GM18868 (cell line): ENCODE measurements around the gene FAM171A2.
"Not testable (repeated sequence)": the region's sequence is repeated elsewhere in the genome, so short reads cannot be mapped to it uniquely, and the experiment has no call there.

Experiments
- ATAC-seq: cut with Tn5 transposase; IDR thresholded peaks from one replicate; pipeline ENCODE4 v1.9.1; 2021; ENCODE audit warnings: mild to moderate bottlenecking, moderate library complexity; ENCODE audit not compliant: unreplicated experiment

FAM171A2 gene

DNA sequence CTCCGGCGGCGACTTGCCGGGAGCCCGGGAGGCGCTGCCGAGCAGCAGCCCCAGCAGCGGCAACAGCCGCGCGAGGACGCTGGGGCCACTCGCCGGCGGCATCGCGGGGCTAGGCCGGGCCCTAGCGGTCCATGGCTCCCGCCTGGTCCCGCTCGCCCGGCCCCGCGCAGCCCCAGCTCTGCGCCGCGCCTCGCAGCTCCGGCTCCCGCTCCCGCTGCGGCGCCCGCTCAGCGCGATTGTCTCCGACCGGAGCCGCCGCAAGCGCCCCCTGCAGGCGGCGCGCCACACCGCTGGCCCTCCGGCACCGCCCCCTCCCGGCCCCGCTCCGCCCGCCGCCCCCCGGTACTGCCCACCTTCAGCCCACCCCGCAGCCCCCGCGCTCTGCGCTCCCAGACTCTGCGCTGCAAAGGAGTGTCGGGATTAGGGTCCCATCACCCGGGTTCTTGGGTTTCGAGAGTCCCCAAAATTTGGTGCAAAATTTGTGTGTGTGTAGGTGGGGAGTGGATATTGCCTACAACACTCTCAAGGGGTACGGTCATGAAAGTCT, at the start of gene FAM171A2:
Gene FAM171A2, minus strand, starts transcription at position 241 of the 547 bp plus-strand sequence. Its CDS starts 139 bp downstream, at position 102.
- peak; percentile 60 for ATAC-seq

DNA sequence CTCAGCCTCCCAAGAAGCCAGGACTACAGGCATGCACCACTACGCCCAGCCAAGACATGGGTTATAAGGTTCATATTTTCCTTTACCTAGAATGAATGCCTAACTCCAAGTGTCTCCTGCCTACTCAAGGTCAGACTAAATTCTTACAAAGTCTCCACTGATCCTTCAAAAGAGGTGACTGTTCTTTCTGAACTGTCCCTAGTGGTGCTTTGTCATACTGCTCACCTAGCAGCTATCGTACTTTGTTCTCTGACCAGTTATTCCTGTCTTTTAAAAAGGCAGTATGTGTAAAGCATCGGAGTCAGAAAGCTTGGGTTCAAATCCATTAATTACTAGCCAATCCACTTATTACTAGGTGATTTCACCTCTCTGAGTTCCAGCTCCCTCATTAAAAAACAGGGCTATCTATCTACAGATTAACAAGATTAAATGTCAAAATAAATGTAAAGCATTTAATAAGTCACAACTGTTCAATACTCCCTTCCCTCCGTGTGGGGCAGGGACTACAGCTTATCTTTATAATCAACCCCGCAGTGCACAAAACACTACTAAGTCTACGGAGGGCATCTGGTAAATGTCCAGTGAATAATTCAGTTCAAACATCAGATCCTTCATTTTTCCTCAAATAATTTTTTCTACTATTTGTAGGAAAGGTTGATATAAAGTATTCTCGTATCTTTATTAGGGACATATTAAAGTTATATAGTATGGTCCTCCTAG, 45.8 kb upstream of the FAM171A2 start:
- ATAC-seq = no peak

DNA sequence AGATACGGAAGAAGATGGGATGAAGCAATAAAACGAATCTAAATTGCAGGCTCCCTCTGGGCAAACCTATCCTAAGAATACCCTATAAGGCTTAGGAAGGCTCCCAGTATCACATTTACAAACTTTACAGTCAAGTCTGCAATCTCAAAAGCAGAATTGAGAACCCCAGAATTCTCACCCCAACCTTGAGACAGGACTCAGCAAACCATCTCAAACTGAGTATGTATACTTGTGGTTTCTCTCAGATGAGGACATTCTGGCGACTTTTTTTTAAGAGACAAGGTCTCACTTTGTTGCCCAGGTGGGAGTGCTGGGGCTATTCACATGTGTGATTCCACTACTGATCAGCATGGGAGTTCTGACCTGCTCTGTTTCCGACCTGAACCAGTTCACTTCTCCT, 45.1 kb upstream of the FAM171A2 start:
- ATAC-seq = no peak

DNA sequence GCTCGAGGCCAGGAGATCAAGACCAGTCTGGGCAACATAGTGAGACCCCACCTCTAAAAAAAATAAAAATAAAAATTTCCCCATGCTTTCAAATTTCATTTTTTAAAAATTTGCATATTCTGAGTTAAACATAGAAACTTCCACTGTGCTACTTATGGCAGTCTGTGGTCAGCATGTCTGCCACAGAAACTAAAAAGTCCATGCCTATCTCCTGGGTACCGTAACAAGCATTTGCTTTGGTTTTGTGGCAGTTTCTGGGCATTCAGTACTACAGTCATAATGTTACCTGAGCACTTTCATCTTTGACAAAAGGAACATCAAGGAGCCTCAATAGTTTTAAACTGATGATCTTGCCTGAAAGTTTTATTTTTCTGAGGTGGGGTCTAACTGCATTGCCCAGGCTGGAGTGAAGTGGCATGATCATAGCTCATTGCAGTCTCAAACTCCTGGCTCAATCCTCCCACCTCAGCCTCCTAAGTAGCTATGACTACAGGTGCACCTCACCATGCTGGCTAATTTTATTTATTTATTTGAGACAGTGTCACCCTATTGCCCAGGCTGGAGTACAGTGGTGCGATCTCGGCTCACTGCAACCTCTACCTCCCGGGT, 39.0 kb upstream of the FAM171A2 start:
- ATAC-seq = no peak

DNA sequence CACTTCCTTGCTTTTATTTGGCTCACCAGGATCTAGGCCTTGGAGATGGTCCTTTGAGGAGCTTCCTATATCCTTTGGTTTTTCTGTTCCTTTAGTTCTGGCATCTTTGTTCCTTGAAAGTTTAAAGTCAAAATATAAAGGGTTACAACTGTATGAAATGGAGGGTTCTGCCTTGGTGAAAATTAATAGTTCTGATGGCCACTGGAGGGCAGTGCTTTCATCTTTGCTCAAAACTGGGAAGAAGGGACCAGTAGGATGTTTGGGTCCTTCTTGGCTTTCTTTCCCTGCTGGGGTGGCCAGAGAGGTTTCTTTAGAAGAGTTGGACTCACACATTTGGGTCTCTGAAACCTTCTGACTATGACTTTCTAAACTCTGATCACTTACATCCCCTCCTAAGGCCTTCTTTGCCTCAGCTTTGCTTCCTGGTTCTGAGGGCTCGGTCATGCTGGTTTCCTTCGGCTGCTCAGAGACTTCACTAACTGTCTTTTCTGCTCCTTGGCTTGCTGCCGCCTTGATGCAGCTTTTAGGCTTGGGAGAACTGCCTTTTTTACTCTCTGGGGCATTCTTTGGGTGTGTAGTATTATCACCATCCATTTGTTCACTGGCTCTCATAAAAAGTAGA, 36.7 kb upstream of the FAM171A2 start:
- ATAC-seq = no peak

DNA sequence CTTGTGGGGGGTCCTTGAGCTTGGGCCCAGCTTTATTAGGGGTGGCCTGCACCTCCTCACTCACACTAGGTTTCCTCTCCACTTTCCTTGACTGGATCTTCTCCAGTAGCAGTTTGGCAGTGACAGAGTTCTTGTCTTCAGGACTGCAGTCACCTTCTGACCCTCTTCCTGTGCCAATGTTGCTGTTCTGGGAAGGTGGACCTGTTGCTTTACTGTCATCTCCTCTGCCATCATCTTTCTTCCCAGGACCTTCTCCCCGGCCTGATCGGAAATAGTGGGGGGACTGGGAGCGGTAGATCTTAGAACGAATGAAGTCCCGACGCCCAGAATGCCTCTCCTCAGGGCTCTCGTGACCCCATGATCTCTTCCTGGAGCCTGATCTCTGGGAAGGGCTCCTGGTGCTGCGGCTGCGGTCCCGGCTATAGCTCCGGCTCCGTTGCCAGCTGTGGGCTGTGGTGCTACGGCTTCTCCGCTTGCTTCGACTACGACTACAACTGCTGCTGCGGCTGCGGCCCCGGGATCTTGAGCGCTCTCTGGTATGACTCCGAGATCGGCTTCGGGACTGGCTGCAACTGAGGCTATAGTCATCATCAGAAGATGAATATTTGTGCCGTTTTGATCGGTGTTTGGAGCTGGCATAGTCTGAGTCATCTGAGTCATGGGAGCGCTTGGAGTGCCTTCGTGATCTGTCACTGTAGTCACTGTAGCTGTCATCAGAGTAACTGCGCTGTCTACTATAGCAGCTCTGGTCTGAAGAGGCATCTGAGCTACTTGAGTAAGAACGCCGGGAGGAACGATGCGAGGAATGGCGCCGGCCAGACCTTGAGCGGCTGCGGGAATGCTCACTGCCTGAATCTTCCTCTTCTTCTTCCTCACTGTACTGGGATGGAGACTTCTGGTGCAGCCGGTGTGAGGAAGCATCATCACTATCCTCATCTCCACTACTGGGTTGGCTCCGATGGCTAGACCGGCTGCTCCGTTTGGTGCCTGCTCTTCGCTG, 35.3 kb upstream of the FAM171A2 start:
- ATAC-seq = no peak

DNA sequence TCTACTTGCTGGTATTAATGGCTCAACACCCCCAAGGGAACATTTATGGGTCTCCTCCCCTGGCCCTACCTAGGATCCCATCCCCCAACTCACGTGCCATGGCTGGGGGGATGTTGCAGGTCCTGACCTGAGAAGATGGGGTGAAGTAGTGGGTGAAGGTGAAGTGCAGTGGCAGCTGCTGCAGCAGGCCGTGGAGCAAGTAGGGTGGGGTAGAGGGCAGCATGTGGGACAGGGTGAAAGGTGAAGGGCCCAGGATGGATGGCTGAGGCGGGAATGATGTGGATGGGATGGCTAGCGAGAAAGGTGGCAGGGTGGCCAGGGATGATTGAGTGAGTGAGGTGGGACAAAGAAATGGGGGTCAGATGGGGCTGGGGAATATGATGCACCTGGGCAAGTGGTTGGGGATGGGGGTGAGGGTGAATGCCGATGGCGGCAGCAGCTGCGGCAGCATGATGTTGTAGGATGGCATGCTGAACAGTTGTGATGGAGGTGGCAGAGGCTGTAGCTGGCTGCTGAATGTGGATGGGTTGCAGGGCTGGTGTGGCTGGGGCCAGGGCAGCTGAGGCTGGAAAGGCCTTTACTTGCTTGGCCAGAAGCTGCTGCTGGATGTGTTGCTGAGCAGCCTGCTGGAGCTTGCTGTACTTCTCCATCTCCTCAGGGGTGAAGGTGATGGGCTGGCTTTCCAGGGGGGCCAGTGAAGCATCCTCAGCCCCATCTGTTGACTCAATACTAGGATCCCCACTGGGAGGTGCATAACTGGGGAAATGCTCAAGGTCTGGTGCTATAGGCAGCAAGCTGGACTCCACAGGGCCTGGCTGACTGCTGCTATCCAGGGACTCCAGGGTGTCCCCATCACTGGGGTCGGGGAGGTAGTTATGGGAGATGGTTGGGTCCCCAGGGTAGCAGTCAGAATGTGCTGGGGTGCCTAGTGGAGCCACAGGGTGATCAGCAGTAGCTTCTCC, 34.1 kb upstream of the FAM171A2 start:
- no peak for ATAC-seq

DNA sequence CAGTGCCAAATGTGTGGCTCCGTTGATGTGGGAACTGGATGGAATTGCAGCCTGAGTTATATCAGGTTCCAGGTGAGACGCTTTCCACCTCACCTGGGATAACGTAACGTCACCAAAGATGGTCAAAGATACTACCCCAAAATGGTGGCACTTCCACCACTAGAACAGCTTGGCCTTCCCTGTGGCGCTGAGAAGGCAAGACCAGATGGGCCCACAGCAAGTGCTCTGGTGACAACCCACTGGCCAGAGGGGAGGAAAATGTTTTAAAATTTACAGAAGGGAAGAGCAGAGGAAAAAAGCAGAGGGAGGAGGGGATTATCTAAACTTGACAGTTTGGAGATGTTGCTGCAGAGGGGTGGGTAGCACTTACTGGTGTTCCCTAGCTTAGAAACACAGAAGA, 33.3 kb upstream of the FAM171A2 start:
- no peak for ATAC-seq

DNA sequence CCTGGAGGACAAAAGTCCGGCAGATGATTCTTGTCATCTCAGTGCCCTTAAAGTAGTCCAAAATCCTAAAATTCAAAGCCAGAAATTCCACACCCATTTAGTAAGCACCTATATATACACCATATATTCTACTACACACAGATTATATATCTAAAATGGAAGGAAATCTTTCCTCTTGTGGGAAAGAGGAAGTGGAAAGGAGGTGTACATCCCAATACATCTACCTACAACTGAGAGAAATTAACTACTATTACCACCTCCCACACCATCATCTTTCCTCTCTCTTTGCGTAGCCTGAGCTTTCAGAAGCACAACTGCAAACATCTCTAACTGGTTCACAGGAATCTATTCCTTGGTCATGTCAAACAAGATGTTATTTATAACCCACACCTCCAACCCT, 31.2 kb upstream of the FAM171A2 start:
- ATAC-seq = no peak

DNA sequence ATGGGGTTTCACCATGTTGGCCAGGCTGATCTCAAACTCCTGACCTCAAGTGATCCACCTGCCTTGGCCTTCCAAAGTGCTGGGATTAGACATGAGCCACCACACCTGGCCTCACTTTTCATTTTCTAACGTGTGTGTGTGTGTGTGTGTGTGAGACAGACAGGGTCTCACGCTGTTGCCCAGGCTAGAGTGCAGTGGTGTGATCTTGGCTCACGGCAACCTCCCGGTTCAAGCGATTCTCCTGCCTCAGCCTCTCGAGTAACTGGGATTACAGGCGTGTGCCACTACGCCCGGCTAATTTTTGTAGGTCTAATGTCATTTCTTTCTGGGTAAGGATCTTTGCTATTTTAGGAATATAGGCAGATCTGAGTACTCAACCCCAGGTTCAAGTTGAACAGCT, 30.5 kb upstream of the FAM171A2 start:
- ATAC-seq = not testable (repeated sequence)

DNA sequence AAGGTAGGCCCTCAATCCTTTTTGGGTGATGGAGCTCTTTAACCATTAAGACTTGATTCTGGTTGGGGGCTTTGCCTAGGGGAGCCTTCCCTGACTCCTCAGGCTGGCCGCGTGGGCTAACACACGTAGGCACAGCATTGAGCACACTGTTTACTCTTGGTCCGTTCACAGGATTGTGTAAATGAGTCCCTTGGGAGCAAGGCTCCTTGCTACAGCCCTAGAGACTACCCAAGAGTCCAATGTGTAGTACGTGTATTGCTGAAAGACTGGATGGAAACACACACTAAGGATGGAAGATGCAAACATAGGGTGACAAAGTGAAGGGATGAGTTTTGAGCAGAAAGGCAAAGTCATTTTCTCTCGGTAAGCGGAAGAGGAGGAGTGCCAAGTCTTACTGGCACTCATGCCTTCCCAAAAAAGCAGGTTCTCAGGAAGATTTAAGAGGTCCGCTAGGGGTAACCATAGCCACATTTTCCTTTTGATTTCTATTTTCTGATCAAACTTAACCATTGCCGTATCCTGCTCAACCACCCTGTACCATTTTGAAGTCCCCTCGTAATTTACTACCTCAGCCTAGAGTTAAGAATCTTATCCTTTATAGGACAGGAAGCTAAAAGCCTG, 26.7 kb upstream of the FAM171A2 start:
- no peak for ATAC-seq

DNA sequence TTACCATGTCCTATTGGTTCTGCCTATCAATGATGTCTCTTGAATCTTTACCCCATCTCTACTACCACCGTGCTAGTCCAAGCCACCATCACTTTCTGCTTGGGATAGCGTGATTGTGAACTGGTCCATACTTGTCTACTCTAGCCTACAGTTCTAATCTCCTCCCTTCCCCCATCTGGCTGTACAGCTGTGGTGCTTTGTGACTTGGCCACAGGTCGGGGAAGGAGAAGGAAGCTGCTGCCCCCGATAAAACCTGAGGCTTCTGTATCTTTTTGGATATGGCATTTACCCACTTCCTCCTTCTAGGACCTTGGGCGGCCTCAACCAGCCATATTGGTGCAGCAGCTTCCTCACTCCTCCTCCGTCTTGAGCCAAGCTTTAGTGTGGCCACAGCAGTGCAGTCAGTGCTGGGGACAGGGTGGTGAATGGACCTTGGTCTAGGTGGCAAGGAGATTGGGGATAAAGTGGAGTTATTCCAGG, 26.1 kb upstream of the FAM171A2 start:
- ATAC-seq = no peak

DNA sequence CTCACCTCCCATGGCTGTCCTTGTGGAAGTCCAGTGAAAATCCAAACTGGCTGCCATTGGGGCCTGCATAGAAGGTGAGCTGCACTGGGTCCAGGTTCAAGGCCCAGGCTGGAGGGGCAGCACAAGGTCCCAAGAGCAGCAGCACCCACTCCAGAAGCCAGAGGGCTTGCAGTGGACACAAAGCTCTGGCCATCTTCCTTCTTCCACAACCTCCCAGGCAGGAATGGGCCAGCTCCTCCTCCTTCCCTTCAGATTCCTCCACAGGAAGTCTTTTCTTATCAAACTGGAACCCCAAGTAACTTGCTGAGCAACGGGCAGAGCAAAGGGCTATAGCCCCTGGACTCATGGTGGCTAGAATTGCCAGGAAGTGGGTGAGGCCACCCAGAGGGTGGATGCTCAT, 25.6 kb upstream of the FAM171A2 start, which contains the start of gene ITGA2B:
Gene ITGA2B, minus strand, starts transcription at position 369 of the 400 bp plus-strand sequence. Its CDS starts 176 bp downstream, at position 193.
- ATAC-seq = no peak

DNA sequence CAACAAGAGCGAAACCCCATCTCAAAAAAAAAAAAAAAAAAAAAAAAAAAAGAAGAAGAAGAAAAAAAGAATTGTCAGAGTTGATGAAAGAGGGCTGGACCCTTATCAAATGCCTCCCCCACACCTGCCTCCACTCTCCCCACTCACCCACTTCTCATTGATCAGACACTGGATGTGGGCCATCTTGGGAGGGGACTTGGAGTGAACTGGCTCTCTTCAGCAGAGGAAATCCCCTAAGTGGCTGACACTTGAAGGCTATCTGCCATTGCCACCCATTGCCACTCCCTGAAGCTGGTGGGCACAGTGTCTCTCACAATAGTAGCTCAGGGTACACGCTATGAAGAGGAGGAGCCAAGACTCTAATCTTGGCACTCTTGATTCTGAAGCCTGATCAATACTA, 24.2 kb upstream of the FAM171A2 start:
- no peak for ATAC-seq

DNA sequence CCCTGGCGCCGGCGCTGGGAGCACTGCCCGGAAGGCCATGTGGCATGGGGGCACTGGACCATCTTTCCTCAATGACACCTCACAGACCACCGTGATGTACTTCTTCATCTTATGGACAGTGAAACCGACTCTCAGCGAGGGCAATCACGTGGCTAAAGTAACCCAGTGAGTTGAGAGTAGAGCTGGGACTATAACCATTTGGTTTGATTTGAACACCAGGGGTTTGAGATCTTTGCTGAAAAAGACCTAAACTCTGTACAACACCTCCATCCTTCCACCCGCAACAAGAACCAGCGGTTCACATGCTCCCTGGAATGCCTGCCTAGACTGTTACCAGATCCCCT, 22.5 kb upstream of the FAM171A2 start:
- ATAC-seq = no peak

DNA sequence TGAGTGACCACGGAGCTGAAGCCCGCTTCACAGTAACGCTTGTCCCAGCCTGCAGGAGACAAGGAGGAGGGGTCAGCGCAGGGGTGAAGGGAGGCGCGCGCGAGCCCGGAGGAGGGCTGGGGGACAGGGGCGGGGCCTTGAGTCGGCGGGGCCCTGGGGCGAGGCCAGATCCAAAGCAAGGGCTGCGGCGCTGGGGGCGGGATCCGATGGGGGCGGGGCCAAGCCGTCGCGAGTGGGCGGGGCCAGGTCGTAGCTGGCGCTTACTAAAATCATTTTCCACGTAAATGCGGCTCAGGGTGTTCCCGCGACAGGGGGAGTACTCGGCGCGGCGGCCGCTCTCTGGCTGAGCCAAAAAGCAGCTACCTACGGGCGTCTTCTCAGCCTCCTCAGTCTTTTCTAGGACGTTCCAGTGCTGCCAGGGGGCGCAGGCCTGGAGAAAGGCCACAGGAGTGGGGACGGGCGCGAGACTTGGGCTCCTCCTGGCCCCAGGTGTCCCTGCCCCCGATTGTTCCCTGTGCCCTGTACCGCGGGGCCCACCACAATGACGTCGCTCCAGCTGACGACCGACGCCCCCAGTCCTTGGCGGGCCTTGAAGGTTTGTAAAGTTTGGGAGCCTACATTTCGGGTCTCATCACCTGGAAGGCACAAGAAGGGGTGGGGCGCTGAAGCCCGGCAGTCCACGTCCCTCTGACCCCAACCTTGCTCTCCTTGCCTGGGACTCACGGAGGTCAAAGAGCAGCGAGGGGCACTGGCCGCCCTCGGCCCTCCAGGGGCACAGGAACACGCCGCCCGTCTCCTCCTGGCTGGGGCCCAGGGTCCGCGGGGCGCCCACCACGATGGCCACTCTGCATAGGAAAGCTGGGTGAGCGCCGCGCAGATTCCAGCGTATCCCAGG, 21.9 kb upstream of the FAM171A2 start:
- ATAC-seq = no peak

DNA sequence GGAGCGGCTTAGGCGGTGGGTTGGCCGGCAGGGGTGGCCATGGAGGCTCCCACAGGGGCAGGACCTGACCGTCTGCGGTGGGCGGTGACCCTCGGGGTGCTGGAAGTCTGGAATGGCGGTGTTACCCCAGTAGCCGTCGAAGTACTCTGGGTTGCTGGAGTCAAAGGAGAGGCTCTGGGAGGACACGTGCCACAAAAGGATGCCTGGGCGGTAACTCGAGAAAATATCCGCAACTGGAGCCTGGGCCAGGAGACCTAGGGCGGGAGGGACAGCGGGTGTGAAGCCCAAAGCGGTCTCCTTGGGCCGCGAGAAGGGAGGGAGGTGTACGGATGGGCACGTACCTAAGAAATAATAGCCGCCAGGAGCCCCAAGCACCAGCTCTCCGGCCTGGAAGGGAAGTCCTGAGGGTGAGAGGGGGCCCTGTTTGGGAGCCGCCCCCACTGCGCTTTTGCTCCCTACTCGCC, 21.2 kb upstream of the FAM171A2 start:
- ATAC-seq = no peak

DNA sequence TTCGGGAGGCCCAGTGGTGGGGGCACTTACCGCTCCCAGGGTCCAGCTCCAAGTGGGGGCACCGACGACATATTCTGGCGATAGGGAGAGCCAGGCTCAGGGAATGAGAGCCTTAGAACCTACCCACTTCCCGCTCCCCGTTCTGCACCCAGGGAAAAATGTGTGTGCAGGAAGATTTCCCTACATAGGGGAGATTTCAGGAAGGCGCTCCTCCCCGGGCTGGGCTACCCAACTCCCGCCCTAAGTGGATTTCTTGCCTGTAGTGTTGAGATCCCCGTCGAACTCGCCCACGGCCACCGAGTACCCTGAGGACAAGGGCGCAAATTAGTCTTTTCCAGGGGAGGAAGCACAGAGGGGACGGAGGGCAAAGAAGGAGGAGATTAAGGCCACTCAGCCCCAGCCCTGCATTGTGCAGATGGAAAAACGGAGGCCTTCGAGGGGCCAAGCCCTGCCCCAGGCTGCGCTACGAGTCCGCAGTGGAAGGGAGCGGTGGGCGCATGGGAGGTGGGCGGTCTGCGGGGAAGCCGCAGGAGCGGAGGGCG, 20.7 kb upstream of the FAM171A2 start:
- ATAC-seq = no peak
